ENCODE data around the gene SPATA13.

Gene SPATA13

DNA sequence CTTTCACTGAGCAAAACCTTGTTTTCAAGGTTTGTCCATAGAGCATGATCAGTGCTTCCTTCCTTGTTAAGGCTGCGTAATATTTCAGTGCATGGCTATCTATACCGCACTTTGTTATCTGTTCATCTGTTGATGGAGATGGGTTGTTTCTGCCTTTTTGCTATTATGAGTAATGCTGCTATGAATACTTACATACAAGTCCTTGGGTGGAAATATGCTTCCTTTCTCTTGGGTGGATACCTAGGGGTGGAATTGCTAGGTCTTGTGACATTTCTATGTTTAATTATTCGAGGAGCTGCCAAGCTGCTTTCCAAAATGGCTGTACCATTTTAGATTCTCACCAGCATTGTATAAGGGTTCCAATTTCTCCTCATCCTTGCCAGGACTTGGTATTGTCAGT is 70.9 kb downstream of the SPATA13 start:
- Histone ChIP-seq H3K9me3 (ENCODE audit: low read length) (no peaks in the 10 kb centered on the region), H3K27me3 (ENCODE audit: control insufficient read depth in 1 of 2, insufficient read depth in 2 of 2, low read length in 2 of 2) (no peaks in the 10 kb centered on the region), H3K4me3 (ENCODE audit: low read depth in 1 of 2, low read length in 2 of 2) (no peak overlapping the region), H3K27ac (ENCODE audit: low read depth, low read length) (no peak overlapping the region), H3K36me3 (ENCODE audit: insufficient read depth, low read length) (no peaks in the 10 kb centered on the region), H3K4me1 (ENCODE audit: insufficient read depth, low read length) (peaks cover 9% of the 10 kb centered on the region), H3K9ac (ENCODE audit: low read length) (no peak overlapping the region)

DNA sequence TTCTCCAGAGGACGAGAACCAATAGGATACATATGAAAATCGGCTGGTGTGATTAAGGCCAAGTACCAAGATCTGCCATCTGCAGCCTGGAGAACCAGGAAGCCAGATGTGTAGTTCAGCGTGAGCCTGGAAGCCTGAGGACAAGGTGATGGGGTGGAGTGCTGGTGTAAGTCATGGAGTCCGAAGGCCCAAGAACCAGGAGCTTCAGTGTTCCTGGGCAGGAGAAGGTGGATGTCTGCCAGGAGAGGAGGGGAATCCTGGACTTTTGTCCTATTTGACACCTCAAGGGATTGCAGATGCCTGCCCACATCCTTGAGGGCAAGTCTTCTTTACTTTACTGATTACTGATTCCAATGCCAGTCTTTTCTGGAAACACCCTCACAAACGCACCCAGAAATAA is 71.5 kb downstream of the SPATA13 start:
- Histone ChIP-seq H3K36me3 (ENCODE audit: insufficient read depth, low read length) (no peaks in the 10 kb centered on the region), H3K9me3 (ENCODE audit: low read length) (no peaks in the 10 kb centered on the region), H3K27me3 (ENCODE audit: control insufficient read depth in 1 of 2, insufficient read depth in 2 of 2, low read length in 2 of 2) (no peaks in the 10 kb centered on the region), H3K4me1 (ENCODE audit: insufficient read depth, low read length) (peaks cover 9% of the 10 kb centered on the region), H3K9ac (ENCODE audit: low read length) (no peak overlapping the region), H3K4me3 (ENCODE audit: low read depth in 1 of 2, low read length in 2 of 2) (no peak overlapping the region), H3K27ac (ENCODE audit: low read depth, low read length) (no peak overlapping the region)

- no peak overlapping the region for H3K9ac ChIP-seq (ENCODE audit: low read length)
- H3K36me3 ChIP-seq (ENCODE audit: insufficient read depth, low read length), result no peaks in the 10 kb centered on the region
- peaks cover 9% of the 10 kb centered on the region for H3K4me1 ChIP-seq (ENCODE audit: insufficient read depth, low read length)
- H3K27me3 ChIP-seq (ENCODE audit: control insufficient read depth in 1 of 2, insufficient read depth in 2 of 2, low read length in 2 of 2), result no peaks in the 10 kb centered on the region
- no peak overlapping the region for H3K4me3 ChIP-seq (ENCODE audit: low read depth in 1 of 2, low read length in 2 of 2)
- no peaks in the 10 kb centered on the region for H3K9me3 ChIP-seq (ENCODE audit: low read length)
- no peak overlapping the region for H3K27ac ChIP-seq (ENCODE audit: low read depth, low read length)
Observed at GRCh38 chr13:24232474-24232873, 72.0 kb downstream of the SPATA13 start.

- Histone ChIP-seq H3K9me3 (ENCODE audit: low read length) (no peaks in the 10 kb centered on the region), H3K27me3 (ENCODE audit: control insufficient read depth in 1 of 2, insufficient read depth in 2 of 2, low read length in 2 of 2) (no peaks in the 10 kb centered on the region), H3K4me1 (ENCODE audit: insufficient read depth, low read length) (peaks cover 9% of the 10 kb centered on the region), H3K4me3 (ENCODE audit: low read depth in 1 of 2, low read length in 2 of 2) (no peak overlapping the region), H3K36me3 (ENCODE audit: insufficient read depth, low read length) (no peaks in the 10 kb centered on the region), H3K9ac (ENCODE audit: low read length) (no peak overlapping the region), H3K27ac (ENCODE audit: low read depth, low read length) (no peak overlapping the region)
Observed at GRCh38 chr13:24233351-24233901, 72.9 kb downstream of the SPATA13 start.

GRCh38 chr13:24234200-24234915 is 73.8 kb downstream of the SPATA13 start:
- Histone ChIP-seq H3K9me3 (ENCODE audit: low read length) (no peaks in the 10 kb centered on the region), H3K36me3 (ENCODE audit: insufficient read depth, low read length) (no peaks in the 10 kb centered on the region), H3K9ac (ENCODE audit: low read length) (no peak overlapping the region), H3K4me1 (ENCODE audit: insufficient read depth, low read length) (peaks cover 9% of the 10 kb centered on the region), H3K27me3 (ENCODE audit: control insufficient read depth in 1 of 2, insufficient read depth in 2 of 2, low read length in 2 of 2) (no peaks in the 10 kb centered on the region), H3K27ac (ENCODE audit: low read depth, low read length) (no peak overlapping the region), H3K4me3 (ENCODE audit: low read depth in 1 of 2, low read length in 2 of 2) (no peak overlapping the region)

DNA sequence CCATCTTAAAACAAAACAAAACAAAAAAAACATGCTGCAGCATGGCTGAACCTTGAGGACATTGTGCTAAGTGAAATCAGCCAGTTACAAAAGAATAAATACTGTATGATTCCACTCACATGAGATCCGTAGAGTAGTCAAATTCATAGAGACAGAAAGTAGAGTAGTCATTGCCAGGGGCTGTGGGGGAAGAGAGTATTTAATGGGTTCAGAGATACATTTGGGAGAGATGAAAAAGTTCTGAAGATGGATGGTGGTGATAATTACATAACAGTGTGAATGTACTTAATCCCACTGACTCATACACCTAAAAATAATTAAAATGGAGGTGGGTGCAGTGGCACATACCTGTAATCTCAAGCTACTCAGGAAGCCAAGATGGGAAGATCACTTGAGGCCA is 76.8 kb downstream of the SPATA13 start:
- Histone ChIP-seq H3K9ac (ENCODE audit: low read length) (no peak overlapping the region), H3K27me3 (ENCODE audit: control insufficient read depth in 1 of 2, insufficient read depth in 2 of 2, low read length in 2 of 2) (no peaks in the 10 kb centered on the region), H3K9me3 (ENCODE audit: low read length) (no peaks in the 10 kb centered on the region), H3K36me3 (ENCODE audit: insufficient read depth, low read length) (no peaks in the 10 kb centered on the region), H3K27ac (ENCODE audit: low read depth, low read length) (no peak overlapping the region), H3K4me1 (ENCODE audit: insufficient read depth, low read length) (peaks cover 9% of the 10 kb centered on the region), H3K4me3 (ENCODE audit: low read depth in 1 of 2, low read length in 2 of 2) (no peak overlapping the region)

- Histone ChIP-seq H3K9ac (ENCODE audit: low read length) (no peak overlapping the region), H3K27ac (ENCODE audit: low read depth, low read length) (no peak overlapping the region), H3K9me3 (ENCODE audit: low read length) (no peaks in the 10 kb centered on the region), H3K4me3 (ENCODE audit: low read depth in 1 of 2, low read length in 2 of 2) (no peak overlapping the region), H3K4me1 (ENCODE audit: insufficient read depth, low read length) (no peaks in the 10 kb centered on the region), H3K36me3 (ENCODE audit: insufficient read depth, low read length) (no peaks in the 10 kb centered on the region), H3K27me3 (ENCODE audit: control insufficient read depth in 1 of 2, insufficient read depth in 2 of 2, low read length in 2 of 2) (no peaks in the 10 kb centered on the region)
Observed at GRCh38 chr13:24241336-24241735, 80.8 kb downstream of the SPATA13 start.

DNA sequence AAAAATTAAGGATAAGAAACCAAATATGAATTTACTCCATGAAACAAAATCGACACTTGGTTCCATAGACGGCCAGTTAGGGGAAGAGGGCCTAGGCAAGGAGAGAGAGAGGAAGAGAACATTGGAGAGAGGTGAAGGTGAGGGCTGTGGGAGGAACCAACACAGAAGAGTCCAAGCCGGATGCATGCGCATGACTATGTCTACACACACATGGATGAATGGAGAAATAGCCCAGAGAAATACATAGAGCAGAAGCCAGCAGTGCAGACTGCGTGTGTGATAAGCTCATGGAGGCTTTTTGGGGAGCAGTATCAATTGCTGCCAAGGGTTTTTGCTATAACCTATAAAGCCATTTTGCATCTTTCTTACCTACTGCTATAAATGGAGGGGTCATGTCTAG is 81.6 kb downstream of the SPATA13 start:
- Histone ChIP-seq H3K9ac (ENCODE audit: low read length) (no peak overlapping the region), H3K27ac (ENCODE audit: low read depth, low read length) (no peak overlapping the region), H3K36me3 (ENCODE audit: insufficient read depth, low read length) (no peaks in the 10 kb centered on the region), H3K9me3 (ENCODE audit: low read length) (no peaks in the 10 kb centered on the region), H3K27me3 (ENCODE audit: control insufficient read depth in 1 of 2, insufficient read depth in 2 of 2, low read length in 2 of 2) (no peaks in the 10 kb centered on the region), H3K4me3 (ENCODE audit: low read depth in 1 of 2, low read length in 2 of 2) (no peak overlapping the region), H3K4me1 (ENCODE audit: insufficient read depth, low read length) (no peaks in the 10 kb centered on the region)

DNA sequence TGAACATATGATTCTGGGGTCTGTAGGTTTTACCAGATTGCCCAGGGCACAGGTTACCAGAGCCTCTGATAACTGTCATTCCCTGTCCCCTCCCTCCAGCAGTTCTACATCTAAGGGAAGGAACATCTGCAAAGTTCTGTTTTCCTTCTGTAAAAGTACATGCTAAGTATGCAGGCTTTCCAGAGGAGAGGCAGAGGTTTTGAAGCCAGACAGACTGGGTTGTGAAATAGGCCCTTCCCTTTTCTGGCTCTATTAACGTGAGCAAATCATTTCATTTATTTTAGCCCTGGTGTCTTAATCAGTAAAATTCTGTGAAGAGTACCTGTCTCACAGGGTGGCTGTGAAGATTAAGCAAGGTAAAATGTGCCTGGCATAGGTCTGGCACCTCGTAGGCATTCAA is 82.8 kb downstream of the SPATA13 start:
- H3K4me3 ChIP-seq (ENCODE audit: low read depth in 1 of 2, low read length in 2 of 2), result no peak overlapping the region
- H3K27me3 ChIP-seq (ENCODE audit: control insufficient read depth in 1 of 2, insufficient read depth in 2 of 2, low read length in 2 of 2), result no peaks in the 10 kb centered on the region
- no peak overlapping the region for H3K9ac ChIP-seq (ENCODE audit: low read length)
- H3K27ac ChIP-seq (ENCODE audit: low read depth, low read length), result no peak overlapping the region
- H3K4me1 ChIP-seq (ENCODE audit: insufficient read depth, low read length), result no peaks in the 10 kb centered on the region
- H3K9me3 ChIP-seq (ENCODE audit: low read length), result no peaks in the 10 kb centered on the region
- no peaks in the 10 kb centered on the region for H3K36me3 ChIP-seq (ENCODE audit: insufficient read depth, low read length)

- H3K9ac ChIP-seq (ENCODE audit: low read length), result no peak overlapping the region
- no peak overlapping the region for H3K4me3 ChIP-seq (ENCODE audit: low read depth in 1 of 2, low read length in 2 of 2)
- H3K36me3 ChIP-seq (ENCODE audit: insufficient read depth, low read length), result no peaks in the 10 kb centered on the region
- H3K4me1 ChIP-seq (ENCODE audit: insufficient read depth, low read length), result no peaks in the 10 kb centered on the region
- H3K27ac ChIP-seq (ENCODE audit: low read depth, low read length), result no peak overlapping the region
- no peaks in the 10 kb centered on the region for H3K27me3 ChIP-seq (ENCODE audit: control insufficient read depth in 1 of 2, insufficient read depth in 2 of 2, low read length in 2 of 2)
- H3K9me3 ChIP-seq (ENCODE audit: low read length), result no peaks in the 10 kb centered on the region
Observed at GRCh38 chr13:24244802-24245201, 84.3 kb downstream of the SPATA13 start.

DNA sequence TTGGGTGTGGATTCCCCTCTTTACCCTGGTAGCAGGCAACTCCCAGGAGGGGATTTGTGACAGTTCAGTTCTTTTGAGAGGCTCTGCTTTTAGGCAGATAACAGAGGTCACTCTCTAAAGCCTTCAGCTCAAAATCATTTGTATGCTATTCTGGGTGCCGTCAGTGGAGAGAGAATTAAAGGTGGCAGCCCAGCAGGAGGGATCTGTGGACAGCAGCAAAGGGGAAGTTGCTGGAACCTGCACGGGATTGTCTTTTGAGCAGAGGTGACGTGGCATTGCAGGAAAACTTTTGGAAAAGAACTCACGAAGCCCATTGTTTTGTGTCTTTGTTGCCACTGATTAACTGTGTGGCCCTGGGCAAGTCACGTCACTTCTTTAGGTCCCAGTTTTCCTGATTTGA is 86.5 kb downstream of the SPATA13 start:
- no peaks in the 10 kb centered on the region for H3K4me1 ChIP-seq (ENCODE audit: insufficient read depth, low read length)
- no peak overlapping the region for H3K4me3 ChIP-seq (ENCODE audit: low read depth in 1 of 2, low read length in 2 of 2)
- no peaks in the 10 kb centered on the region for H3K36me3 ChIP-seq (ENCODE audit: insufficient read depth, low read length)
- H3K9ac ChIP-seq (ENCODE audit: low read length), result no peak overlapping the region
- no peak overlapping the region for H3K27ac ChIP-seq (ENCODE audit: low read depth, low read length)
- H3K9me3 ChIP-seq (ENCODE audit: low read length), result no peaks in the 10 kb centered on the region
- H3K27me3 ChIP-seq (ENCODE audit: control insufficient read depth in 1 of 2, insufficient read depth in 2 of 2, low read length in 2 of 2), result no peaks in the 10 kb centered on the region

GRCh38 chr13:24249624-24250023 is 89.1 kb downstream of the SPATA13 start:
- Histone ChIP-seq H3K9me3 (ENCODE audit: low read length) (no peaks in the 10 kb centered on the region), H3K4me1 (ENCODE audit: insufficient read depth, low read length) (no peaks in the 10 kb centered on the region), H3K36me3 (ENCODE audit: insufficient read depth, low read length) (no peaks in the 10 kb centered on the region), H3K9ac (ENCODE audit: low read length) (no peak overlapping the region), H3K27ac (ENCODE audit: low read depth, low read length) (no peak overlapping the region), H3K4me3 (ENCODE audit: low read depth in 1 of 2, low read length in 2 of 2) (no peak overlapping the region), H3K27me3 (ENCODE audit: control insufficient read depth in 1 of 2, insufficient read depth in 2 of 2, low read length in 2 of 2) (no peaks in the 10 kb centered on the region)
